ENCODE measurements around the gene PRDM16. TPM values are rescaled to one million over a fixed set of nuclear protein-coding genes. Genes with fewer than 3 reads are reported as not detected.

The PRDM16 gene
- total RNA-seq, 1 experiment from 2014 or later, result 6.1 TPM

- Histone ChIP-seq H3K79me2 (ENCODE audit: insufficient read depth, low read length) (no peaks in the 10 kb centered on the region), H4K20me1 (ENCODE audit: insufficient read depth) (no peaks in the 10 kb centered on the region), H3K4me2 (ENCODE audit: low read length) (no peak overlapping the region), H3K27ac (ENCODE audit: low read depth, low read length) (no peak overlapping the region), H3K9me2 (ENCODE audit: insufficient read depth) (no peaks in the 10 kb centered on the region), H3K36me3 (ENCODE audit: control insufficient read depth in 1 of 2, insufficient read depth in 2 of 2, low read length in 2 of 2) (no peaks in the 10 kb centered on the region), H3K4me1 (ENCODE audit: control insufficient read depth in 1 of 2, insufficient read depth in 2 of 2, low read length in 2 of 2) (no peaks in the 10 kb centered on the region), H2AFZ (ENCODE audit: low read depth, low read length, poor library complexity, severe bottlenecking) (no peak overlapping the region), H3K9me3 (ENCODE audit: control insufficient read depth in 1 of 2, insufficient read depth in 1 of 2, low read depth in 1 of 2, low read length in 2 of 2) (peaks cover 0 to 3% of the 10 kb centered on the region in 2 experiments; a peak in 1 of 4 replicates), H3K27me3 (ENCODE audit: insufficient read depth, low read length) (no peaks in the 10 kb centered on the region), H3K4me3 (replicated peaks in 1 of 2; ENCODE audit: low read depth in 1 of 2, low read length in 2 of 2) (no peak overlapping the region), H3K9ac (ENCODE audit: low read length) (no peak overlapping the region)
- DNase-seq (ENCODE audit: low read depth, low spot score) (no peak), ATAC-seq (no peak)
- POLR2A ChIA-PET, result no interaction called here
- TF ChIP-seq SRF (IDR thresholded peaks at IDR 0.05; ENCODE audit: low read depth), result no peak
- no peak for TF ChIP-seq CBX3 (IDR thresholded peaks at IDR 0.05; ENCODE audit: low read depth)
- no peak for TF ChIP-seq EZH2phosphoT487 (IDR thresholded peaks at IDR 0.05; ENCODE audit: borderline replicate concordance)
- TF ChIP-seq SIN3A (IDR thresholded peaks at IDR 0.05; ENCODE audit: low read depth), result no peak
- TF ChIP-seq POLR2A (IDR thresholded peaks at IDR 0.05; ENCODE audit: borderline replicate concordance, extremely low read depth, insufficient read depth, insufficient read length), result no peak
- TF ChIP-seq YY1 (IDR thresholded peaks at IDR 0.05; ENCODE audit: extremely low read depth, insufficient replicate concordance, low read depth, low read length), result no peak
- no peak for TF ChIP-seq REST (IDR thresholded peaks at IDR 0.05; ENCODE audit: low read depth)
- no peak for TF ChIP-seq JUND (IDR thresholded peaks at IDR 0.05)
- TF ChIP-seq TCF7L2 (IDR thresholded peaks at IDR 0.05; ENCODE audit: borderline replicate concordance, extremely low read depth, insufficient read depth, insufficient read length), result no peak
- TF ChIP-seq FOSL1 (IDR thresholded peaks at IDR 0.05; ENCODE audit: low read depth), result no peak
- TF ChIP-seq EGR1 (IDR thresholded peaks at IDR 0.05; ENCODE audit: low read depth), result no peak
- TF ChIP-seq RAD21 (IDR thresholded peaks at IDR 0.05; ENCODE audit: low read depth), result no peak
- no peak for TF ChIP-seq CEBPB (IDR thresholded peaks at IDR 0.05; ENCODE audit: low read depth)
- no peak for TF ChIP-seq SP1 (IDR thresholded peaks at IDR 0.05; ENCODE audit: low read depth)
- no peak for TF ChIP-seq EZH2 (IDR thresholded peaks at IDR 0.05)
- TF ChIP-seq, protein P1, sequence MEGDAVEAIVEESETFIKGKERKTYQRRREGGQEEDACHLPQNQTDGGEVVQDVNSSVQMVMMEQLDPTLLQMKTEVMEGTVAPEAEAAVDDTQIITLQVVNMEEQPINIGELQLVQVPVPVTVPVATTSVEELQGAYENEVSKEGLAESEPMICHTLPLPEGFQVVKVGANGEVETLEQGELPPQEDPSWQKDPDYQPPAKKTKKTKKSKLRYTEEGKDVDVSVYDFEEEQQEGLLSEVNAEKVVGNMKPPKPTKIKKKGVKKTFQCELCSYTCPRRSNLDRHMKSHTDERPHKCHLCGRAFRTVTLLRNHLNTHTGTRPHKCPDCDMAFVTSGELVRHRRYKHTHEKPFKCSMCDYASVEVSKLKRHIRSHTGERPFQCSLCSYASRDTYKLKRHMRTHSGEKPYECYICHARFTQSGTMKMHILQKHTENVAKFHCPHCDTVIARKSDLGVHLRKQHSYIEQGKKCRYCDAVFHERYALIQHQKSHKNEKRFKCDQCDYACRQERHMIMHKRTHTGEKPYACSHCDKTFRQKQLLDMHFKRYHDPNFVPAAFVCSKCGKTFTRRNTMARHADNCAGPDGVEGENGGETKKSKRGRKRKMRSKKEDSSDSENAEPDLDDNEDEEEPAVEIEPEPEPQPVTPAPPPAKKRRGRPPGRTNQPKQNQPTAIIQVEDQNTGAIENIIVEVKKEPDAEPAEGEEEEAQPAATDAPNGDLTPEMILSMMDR (IDR thresholded peaks at IDR 0.05 in 2 of 3, conservative IDR thresholded peaks at IDR 0.05 in 1 of 3; ENCODE audit: borderline replicate concordance in 1 of 3, insufficient read depth in 1 of 3, low read depth in 2 of 3, low read length in 2 of 3), result no peak
- no peak for TF ChIP-seq ZFX (IDR thresholded peaks at IDR 0.05)
- BruUV-seq (replicated peaks), result no TSS peak
- intact Hi-C loops (cut with micrococcal nuclease), result no loop called here
- RAD21 ChIA-PET (ENCODE audit: low non-redundant PET in 1 of 2, low total read pairs in 2 of 2, uncharacterized antibody in 2 of 2, unreplicated experiment in 2 of 2), result no interaction called here
- CTCF ChIA-PET, result no interaction called here
Measured at GRCh38 chr1:3335754-3336640, 267.0 kb downstream of the PRDM16 start.
